H9 (cell line): ENCODE results near the gene TRPM5. TPM values are rescaled to one million over a fixed set of nuclear protein-coding genes. Genes with fewer than 3 reads are reported as not detected.

ENCODE experiments used
- DNase-seq: peaks from one replicate; pipeline ENCODE4 v3.0.0-alpha.2; 2017
- H2AFZ ChIP-seq: one replicate; pipeline ENCODE4 v1.6.1; 2013; ENCODE audit warnings: mild to moderate bottlenecking, low read length, control low read depth, moderate library complexity
- H2AK5ac ChIP-seq: 2 replicates; pipeline ENCODE4 v1.6.1; 2013; ENCODE audit warnings: low read length, control low read depth, mixed read lengths; ENCODE audit not compliant: insufficient read length
- H2BK120ac ChIP-seq: one replicate; pipeline ENCODE4 v1.6.1; 2013; ENCODE audit warnings: low read depth, mild to moderate bottlenecking, low read length, control low read depth, inconsistent platforms; ENCODE audit not compliant: poor library complexity, severe bottlenecking
- H2BK12ac ChIP-seq: 2 replicates; pipeline ENCODE4 v1.6.1; 2013; ENCODE audit warnings: low read length, control low read depth, mixed read lengths, low read depth; ENCODE audit not compliant: insufficient read length
- H2BK15ac ChIP-seq: 2 replicates; pipeline ENCODE4 v1.6.1; 2013; ENCODE audit warnings: low read depth, low read length, control low read depth
- H2BK20ac ChIP-seq: one replicate; pipeline ENCODE4 v1.6.1; 2013; ENCODE audit warnings: low read depth, mild to moderate bottlenecking, low read length, control low read depth, inconsistent platforms; ENCODE audit not compliant: poor library complexity, severe bottlenecking
- H2BK5ac ChIP-seq: 2 replicates; pipeline ENCODE4 v1.6.1; 2013; ENCODE audit warnings: low read length, control low read depth, mixed read lengths; ENCODE audit not compliant: insufficient read length
- H3K14ac ChIP-seq: 2 replicates; pipeline ENCODE4 v1.6.1; 2013; ENCODE audit warnings: low read length, control low read depth; ENCODE audit not compliant: insufficient read depth
- H3K18ac ChIP-seq: 2 replicates; pipeline ENCODE4 v1.6.1; 2013; ENCODE audit warnings: low read depth, mild to moderate bottlenecking, mixed read lengths, low read length, control low read depth; ENCODE audit not compliant: insufficient read length
- H3K23ac ChIP-seq: 2 replicates; pipeline ENCODE4 v1.6.1; 2013; ENCODE audit warnings: low read length, control low read depth, mixed read lengths, low read depth; ENCODE audit not compliant: insufficient read length
- H3K23me2 ChIP-seq: 2 replicates; pipeline ENCODE4 v1.6.1; 2013; ENCODE audit warnings: low read depth, mild to moderate bottlenecking, mixed read lengths, low read length, control low read depth; ENCODE audit not compliant: insufficient read length, poor library complexity, severe bottlenecking
- H3K27ac ChIP-seq: 2 replicates; pipeline ENCODE4 v1.5.1; 2013; ENCODE audit warnings: low read length, control low read depth, mixed read lengths, low read depth; ENCODE audit not compliant: insufficient read length
- H3K27me3 ChIP-seq: 2 replicates; pipeline ENCODE4 v1.6.1; 2013; ENCODE audit warnings: low read length, control low read depth, inconsistent platforms; ENCODE audit not compliant: insufficient read depth
- H3K4ac ChIP-seq: 2 replicates; pipeline ENCODE4 v1.6.1; 2013; ENCODE audit warnings: low read depth, mild to moderate bottlenecking, control low read depth, inconsistent platforms, low read length, moderate library complexity
- H3K4me1 ChIP-seq: 2 replicates; pipeline ENCODE4 v1.6.1; 2013; ENCODE audit warnings: low read length, control low read depth, inconsistent platforms; ENCODE audit not compliant: insufficient read depth
- H3K4me2 ChIP-seq: 2 replicates; pipeline ENCODE4 v1.6.1; 2013; ENCODE audit warnings: low read length, control low read depth, mixed read lengths; ENCODE audit not compliant: insufficient read length, insufficient read depth
- H3K56ac ChIP-seq: 2 replicates; pipeline ENCODE4 v1.6.1; 2013; ENCODE audit warnings: low read depth, mild to moderate bottlenecking, mixed read lengths, low read length, control low read depth; ENCODE audit not compliant: insufficient read length
- H3K79me1 ChIP-seq: 2 replicates; pipeline ENCODE4 v1.6.1; 2013; ENCODE audit warnings: low read depth, mild to moderate bottlenecking, moderate library complexity, low read length, control low read depth, inconsistent platforms; ENCODE audit not compliant: insufficient read depth, poor library complexity, severe bottlenecking
- H3K79me2 ChIP-seq: 2 replicates; pipeline ENCODE4 v1.6.1; 2013; ENCODE audit warnings: low read length, control low read depth, inconsistent platforms; ENCODE audit not compliant: insufficient read depth
- H3K9ac ChIP-seq: 2 replicates; pipeline ENCODE4 v1.6.1; 2013; ENCODE audit warnings: low read length, control low read depth, mixed read lengths; ENCODE audit not compliant: insufficient read length; ENCODE audit errors: extremely low read depth
- H3K9me3 ChIP-seq: one replicate; pipeline ENCODE4 v1.6.1; 2013; ENCODE audit warnings: low read depth, low read length, inconsistent platforms; ENCODE audit not compliant: control insufficient read depth
- H3T11ph ChIP-seq: one replicate; pipeline ENCODE4 v1.6.1; 2013; ENCODE audit warnings: mild to moderate bottlenecking, low read length, control low read depth, inconsistent platforms
- H4K20me1 ChIP-seq: one replicate; pipeline ENCODE4 v1.6.1; 2013; ENCODE audit not compliant: control insufficient read depth, insufficient read length, insufficient read depth
- H4K5ac ChIP-seq: 2 replicates; pipeline ENCODE4 v1.6.1; 2013; ENCODE audit warnings: low read depth, mild to moderate bottlenecking, mixed read lengths, low read length, control low read depth; ENCODE audit not compliant: insufficient read length
- H4K8ac ChIP-seq: replicated peaks from 2 replicates; pipeline ENCODE4 v1.6.1; 2013; ENCODE audit warnings: low read length, control low read depth, mixed read lengths, low read depth; ENCODE audit not compliant: insufficient read length
- H4K91ac ChIP-seq: 2 replicates; pipeline ENCODE4 v1.6.1; 2013; ENCODE audit warnings: low read depth, mild to moderate bottlenecking, moderate library complexity, mixed read lengths, low read length, control low read depth; ENCODE audit not compliant: insufficient read length
- H3K27ac Mint-ChIP-seq, 3 experiments: 2 replicates in 2 of 3; 3 replicates in 1 of 3; pipeline ENCODE4 v1.8.0; 2020 to 2021; ENCODE audit warnings: mixed read lengths in 3 of 3, mild to moderate bottlenecking in 1 of 3, moderate library complexity in 1 of 3
- H3K27me3 Mint-ChIP-seq: 2 replicates; pipeline ENCODE4 v1.8.0; 2021; ENCODE audit warnings: low read depth, mild to moderate bottlenecking, moderate library complexity, mixed read lengths
- H3K36me3 Mint-ChIP-seq, 3 experiments: 2 replicates in 2 of 3; 3 replicates in 1 of 3; pipeline ENCODE4 v1.8.0; 2020 to 2021; ENCODE audit warnings: low read depth in 3 of 3, mixed read lengths in 3 of 3; ENCODE audit not compliant: insufficient read depth in 1 of 3
- H3K4me1 Mint-ChIP-seq, 2 experiments: 2 replicates each; pipeline ENCODE4 v1.8.0; 2020; ENCODE audit warnings: mixed read lengths in 2 of 2
- H3K4me3 Mint-ChIP-seq, 2 experiments: 2 replicates in 1 of 2; 3 replicates in 1 of 2; pipeline ENCODE4 v1.8.0; 2020 to 2021; ENCODE audit warnings: mild to moderate bottlenecking in 2 of 2, mixed read lengths in 2 of 2, moderate library complexity in 1 of 2
- H3K9me3 Mint-ChIP-seq, 2 experiments: 2 replicates in 1 of 2; 3 replicates in 1 of 2; pipeline ENCODE4 v1.8.0; 2020; ENCODE audit warnings: mild to moderate bottlenecking in 2 of 2, mixed read lengths in 2 of 2, moderate library complexity in 1 of 2
- WGBS: extraction: QIAGEN DNeasy Blood & Tissue Kit; methylation state at CpG from one replicate; pipeline ENCODE4 v1.1.7; 2013; ENCODE audit warnings: missing lambda C conversion rate, low lambda C conversion rate, mixed read lengths; ENCODE audit not compliant: insufficient read length; ENCODE audit errors: extremely low coverage; 5-methylcytosine and 5-hydroxymethylcytosine counted together
- total RNA-seq: library from RNA; stranded (reverse); gene quantifications from 2 replicates; pipeline ENCODE4 v1.2.1, GENCODE V29; 2021
- TF ChIP-seq, protein P1 (sequence below): fragments of 200-600 bp; sonication (generic); conservative IDR thresholded peaks from 3 replicates; pipeline ENCODE4 v1.8.0; 2021; ENCODE audit warnings: antibody characterized with exemption, mild to moderate bottlenecking

The TRPM5 gene
- total RNA-seq, 1 experiment from 2014 or later, result 0.09 TPM

GRCh38 chr11:2409126-2409525, 35.2 kb downstream of the TRPM5 start:
- Mint-ChIP-seq H3K4me3 (no peak overlapping the region), H3K4me1 (no peaks in the 10 kb centered on the region), H3K27ac (peak overlapping the region in 1 of 3 experiments; percentile 89; a peak in 1 of 7 replicates), H3K27me3 (peaks cover 7% of the 10 kb centered on the region), H3K9me3 (no peaks in the 10 kb centered on the region; a peak in 1 of 5 replicates), H3K36me3 (no peaks in the 10 kb centered on the region)
- no peak overlapping the region for H3K23ac ChIP-seq
- H2BK15ac ChIP-seq, result no peak overlapping the region
- no peaks in the 10 kb centered on the region for H3K27me3 ChIP-seq
- no peak overlapping the region for H2BK120ac ChIP-seq
- H3K79me1 ChIP-seq, result no peaks in the 10 kb centered on the region
- H3K23me2 ChIP-seq, result no peaks in the 10 kb centered on the region
- H3K56ac ChIP-seq, result no peak overlapping the region
- H3K9ac ChIP-seq, result no peak overlapping the region
- H2BK20ac ChIP-seq, result no peak overlapping the region
- H3K4me2 ChIP-seq, result no peak overlapping the region
- no peak overlapping the region for H2AFZ ChIP-seq
- DNase-seq, result no peak
- no peak overlapping the region for H3T11ph ChIP-seq
- no peak overlapping the region for H4K91ac ChIP-seq
- H2BK12ac ChIP-seq, result no peak overlapping the region
- no peaks in the 10 kb centered on the region for H3K4me1 ChIP-seq
- no CpG with 5 or more reads among the region's 16 CpGs for WGBS
- no peak overlapping the region for H2AK5ac ChIP-seq
- no peak overlapping the region for H3K27ac ChIP-seq
- H3K4ac ChIP-seq, result no peak overlapping the region
- H3K79me2 ChIP-seq, result no peaks in the 10 kb centered on the region
- H3K9me3 ChIP-seq, result no peaks in the 10 kb centered on the region
- H3K14ac ChIP-seq, result no peak overlapping the region
- TF ChIP-seq, protein P1, sequence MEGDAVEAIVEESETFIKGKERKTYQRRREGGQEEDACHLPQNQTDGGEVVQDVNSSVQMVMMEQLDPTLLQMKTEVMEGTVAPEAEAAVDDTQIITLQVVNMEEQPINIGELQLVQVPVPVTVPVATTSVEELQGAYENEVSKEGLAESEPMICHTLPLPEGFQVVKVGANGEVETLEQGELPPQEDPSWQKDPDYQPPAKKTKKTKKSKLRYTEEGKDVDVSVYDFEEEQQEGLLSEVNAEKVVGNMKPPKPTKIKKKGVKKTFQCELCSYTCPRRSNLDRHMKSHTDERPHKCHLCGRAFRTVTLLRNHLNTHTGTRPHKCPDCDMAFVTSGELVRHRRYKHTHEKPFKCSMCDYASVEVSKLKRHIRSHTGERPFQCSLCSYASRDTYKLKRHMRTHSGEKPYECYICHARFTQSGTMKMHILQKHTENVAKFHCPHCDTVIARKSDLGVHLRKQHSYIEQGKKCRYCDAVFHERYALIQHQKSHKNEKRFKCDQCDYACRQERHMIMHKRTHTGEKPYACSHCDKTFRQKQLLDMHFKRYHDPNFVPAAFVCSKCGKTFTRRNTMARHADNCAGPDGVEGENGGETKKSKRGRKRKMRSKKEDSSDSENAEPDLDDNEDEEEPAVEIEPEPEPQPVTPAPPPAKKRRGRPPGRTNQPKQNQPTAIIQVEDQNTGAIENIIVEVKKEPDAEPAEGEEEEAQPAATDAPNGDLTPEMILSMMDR, result no peak
- H4K8ac ChIP-seq, result no peak overlapping the region
- no peak overlapping the region for H3K18ac ChIP-seq
- no peak overlapping the region for H4K5ac ChIP-seq
- no peak overlapping the region for H2BK5ac ChIP-seq
- no peaks in the 10 kb centered on the region for H4K20me1 ChIP-seq
